Coronary artery (tissue), 2 donors: ENCODE data around the gene KLHL30.

Source experiments
- DNase-seq: peaks from one replicate; pipeline ENCODE4 v3.0.0-alpha.2; 2017; ENCODE audit warnings: low spot score
- H3K27ac ChIP-seq, 2 donors: fragments of 200-600 bp; sonication (generic); one replicate each; pipeline ENCODE4 v1.5.1; 2016 to 2019
- H3K4me3 ChIP-seq: fragments of 200-600 bp; sonication (generic); 2 replicates; pipeline ENCODE4 v1.5.1; 2016; ENCODE audit warnings: mild to moderate bottlenecking, moderate library complexity
- CTCF ChIP-seq: fragments of 200-600 bp; sonication (generic); IDR thresholded peaks from one replicate; pipeline ENCODE4 v1.5.1; 2019; ENCODE audit warnings: antibody characterized with exemption

The KLHL30 gene

GRCh38 chr2:238138331-238139195 is at the start of gene KLHL30:
Gene KLHL30, plus strand, starts transcription at chr2:238138668. Its CDS starts 2,087 bp downstream, at chr2:238140755.
- DNase-seq, result peak; percentile 89

GRCh38 chr2:238090887-238091286 is 47.6 kb upstream of the KLHL30 start:
- Histone ChIP-seq H3K27ac (no peak overlapping the region), H3K4me3 (no peak overlapping the region)
- no peak for DNase-seq
- TF ChIP-seq CTCF, result no peak

More at GRCh38 chr2:238138331-238139195, at the start of gene KLHL30:
- Histone ChIP-seq H3K27ac (peak within 1 kb of the TSS; percentile 76 to 85), H3K4me3 (peak within 1 kb of the TSS; percentile 67)
- no peak for TF ChIP-seq CTCF

GRCh38 chr2:238091436-238092060 is 46.9 kb upstream of the KLHL30 start:
- no peak for DNase-seq
- TF ChIP-seq CTCF, result no peak
- no peak overlapping the region for H3K27ac ChIP-seq
- no peak overlapping the region for H3K4me3 ChIP-seq

GRCh38 chr2:238092486-238093035 is 45.9 kb upstream of the KLHL30 start:
- no peak overlapping the region for H3K27ac ChIP-seq
- TF ChIP-seq CTCF, result no peak
- no peak overlapping the region for H3K4me3 ChIP-seq
- no peak for DNase-seq

GRCh38 chr2:238093181-238094140 is 45.0 kb upstream of the KLHL30 start:
- DNase-seq, result no peak
- Histone ChIP-seq H3K27ac (no peak overlapping the region), H3K4me3 (no peak overlapping the region)
- TF ChIP-seq CTCF, result no peak

- Histone ChIP-seq H3K27ac (no peak overlapping the region), H3K4me3 (no peak overlapping the region)
- no peak for DNase-seq
- no peak for TF ChIP-seq CTCF
Observed at GRCh38 chr2:238094438-238095022, 43.9 kb upstream of the KLHL30 start.
